ENCODE data around the gene MAML2. TPM values are rescaled to one million over a fixed set of nuclear protein-coding genes. Genes with fewer than 3 reads are reported as not detected.

Gene MAML2
- total and polyA plus RNA-seq, 2 experiments from 2014 or later = 2.0 to 7.1 TPM

- TF ChIP-seq, protein P1, sequence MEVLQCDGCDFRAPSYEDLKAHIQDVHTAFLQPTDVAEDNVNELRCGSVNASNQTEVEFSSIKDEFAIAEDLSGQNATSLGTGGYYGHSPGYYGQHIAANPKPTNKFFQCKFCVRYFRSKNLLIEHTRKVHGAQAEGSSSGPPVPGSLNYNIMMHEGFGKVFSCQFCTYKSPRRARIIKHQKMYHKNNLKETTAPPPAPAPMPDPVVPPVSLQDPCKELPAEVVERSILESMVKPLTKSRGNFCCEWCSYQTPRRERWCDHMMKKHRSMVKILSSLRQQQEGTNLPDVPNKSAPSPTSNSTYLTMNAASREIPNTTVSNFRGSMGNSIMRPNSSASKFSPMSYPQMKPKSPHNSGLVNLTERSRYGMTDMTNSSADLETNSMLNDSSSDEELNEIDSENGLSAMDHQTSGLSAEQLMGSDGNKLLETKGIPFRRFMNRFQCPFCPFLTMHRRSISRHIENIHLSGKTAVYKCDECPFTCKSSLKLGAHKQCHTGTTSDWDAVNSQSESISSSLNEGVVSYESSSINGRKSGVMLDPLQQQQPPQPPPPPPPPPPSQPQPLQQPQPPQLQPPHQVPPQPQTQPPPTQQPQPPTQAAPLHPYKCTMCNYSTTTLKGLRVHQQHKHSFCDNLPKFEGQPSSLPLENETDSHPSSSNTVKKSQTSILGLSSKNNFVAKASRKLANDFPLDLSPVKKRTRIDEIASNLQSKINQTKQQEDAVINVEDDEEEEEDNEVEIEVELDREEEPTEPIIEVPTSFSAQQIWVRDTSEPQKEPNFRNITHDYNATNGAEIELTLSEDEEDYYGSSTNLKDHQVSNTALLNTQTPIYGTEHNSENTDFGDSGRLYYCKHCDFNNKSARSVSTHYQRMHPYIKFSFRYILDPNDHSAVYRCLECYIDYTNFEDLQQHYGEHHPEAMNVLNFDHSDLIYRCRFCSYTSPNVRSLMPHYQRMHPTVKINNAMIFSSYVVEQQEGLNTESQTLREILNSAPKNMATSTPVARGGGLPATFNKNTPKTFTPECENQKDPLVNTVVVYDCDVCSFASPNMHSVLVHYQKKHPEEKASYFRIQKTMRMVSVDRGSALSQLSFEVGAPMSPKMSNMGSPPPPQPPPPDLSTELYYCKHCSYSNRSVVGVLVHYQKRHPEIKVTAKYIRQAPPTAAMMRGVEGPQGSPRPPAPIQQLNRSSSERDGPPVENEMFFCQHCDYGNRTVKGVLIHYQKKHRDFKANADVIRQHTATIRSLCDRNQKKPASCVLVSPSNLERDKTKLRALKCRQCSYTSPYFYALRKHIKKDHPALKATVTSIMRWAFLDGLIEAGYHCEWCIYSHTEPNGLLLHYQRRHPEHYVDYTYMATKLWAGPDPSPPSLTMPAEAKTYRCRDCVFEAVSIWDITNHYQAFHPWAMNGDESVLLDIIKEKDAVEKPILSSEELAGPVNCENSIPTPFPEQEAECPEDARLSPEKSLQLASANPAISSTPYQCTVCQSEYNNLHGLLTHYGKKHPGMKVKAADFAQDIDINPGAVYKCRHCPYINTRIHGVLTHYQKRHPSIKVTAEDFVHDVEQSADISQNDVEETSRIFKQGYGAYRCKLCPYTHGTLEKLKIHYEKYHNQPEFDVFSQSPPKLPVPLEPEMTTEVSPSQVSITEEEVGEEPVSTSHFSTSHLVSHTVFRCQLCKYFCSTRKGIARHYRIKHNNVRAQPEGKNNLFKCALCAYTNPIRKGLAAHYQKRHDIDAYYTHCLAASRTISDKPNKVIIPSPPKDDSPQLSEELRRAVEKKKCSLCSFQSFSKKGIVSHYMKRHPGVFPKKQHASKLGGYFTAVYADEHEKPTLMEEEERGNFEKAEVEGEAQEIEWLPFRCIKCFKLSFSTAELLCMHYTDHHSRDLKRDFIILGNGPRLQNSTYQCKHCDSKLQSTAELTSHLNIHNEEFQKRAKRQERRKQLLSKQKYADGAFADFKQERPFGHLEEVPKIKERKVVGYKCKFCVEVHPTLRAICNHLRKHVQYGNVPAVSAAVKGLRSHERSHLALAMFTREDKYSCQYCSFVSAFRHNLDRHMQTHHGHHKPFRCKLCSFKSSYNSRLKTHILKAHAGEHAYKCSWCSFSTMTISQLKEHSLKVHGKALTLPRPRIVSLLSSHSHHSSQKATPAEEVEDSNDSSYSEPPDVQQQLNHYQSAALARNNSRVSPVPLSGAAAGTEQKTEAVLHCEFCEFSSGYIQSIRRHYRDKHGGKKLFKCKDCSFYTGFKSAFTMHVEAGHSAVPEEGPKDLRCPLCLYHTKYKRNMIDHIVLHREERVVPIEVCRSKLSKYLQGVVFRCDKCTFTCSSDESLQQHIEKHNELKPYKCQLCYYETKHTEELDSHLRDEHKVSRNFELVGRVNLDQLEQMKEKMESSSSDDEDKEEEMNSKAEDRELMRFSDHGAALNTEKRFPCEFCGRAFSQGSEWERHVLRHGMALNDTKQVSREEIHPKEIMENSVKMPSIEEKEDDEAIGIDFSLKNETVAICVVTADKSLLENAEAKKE (CRISPR knock-in tag; IDR thresholded peaks at IDR 0.05) = no peak
- TF ChIP-seq EZH2 (IDR thresholded peaks at IDR 0.05; ENCODE audit: low read depth, unreplicated experiment) (no peak), CREB1 (CRISPR knock-in tag; IDR thresholded peaks at IDR 0.05; ENCODE audit: low read depth) (no peak), REST (IDR thresholded peaks at IDR 0.05; ENCODE audit: unreplicated experiment) (no peak), JUNB (IDR thresholded peaks at IDR 0.05; ENCODE audit: unreplicated experiment) (no peak), ZNF331 (CRISPR knock-in tag; IDR thresholded peaks at IDR 0.05; ENCODE audit: low read depth) (no peak)
Observed at GRCh38 chr11:96013461-96014213, 329.4 kb downstream of the MAML2 start (continued).

Data from GM23338 (cell line).